Mesenchymal stem cell (in vitro differentiated cells and primary cell): ENCODE data around the gene SLC25A29.

Experiments
- DNase-seq: peaks from one replicate; pipeline ENCODE4 v3.0.0-alpha.2; 2013
- H2AFZ ChIP-seq: one replicate; pipeline ENCODE4 v1.6.1; 2013; ENCODE audit warnings: low read depth, mild to moderate bottlenecking, control low read depth, inconsistent platforms, low read length, moderate library complexity
- H2AK5ac ChIP-seq: 2 replicates; pipeline ENCODE4 v1.6.1; 2013; ENCODE audit warnings: low read length, moderate library complexity, mild to moderate bottlenecking, inconsistent platforms; ENCODE audit not compliant: severe bottlenecking
- H2BK120ac ChIP-seq: one replicate; pipeline ENCODE4 v1.6.1; 2013; ENCODE audit warnings: low read depth, mild to moderate bottlenecking, inconsistent platforms, low read length, moderate library complexity
- H2BK12ac ChIP-seq, 2 experiments: one replicate each; pipeline ENCODE4 v1.6.1; 2013; ENCODE audit warnings: inconsistent platforms in 2 of 2, low read length in 2 of 2, mild to moderate bottlenecking in 2 of 2, moderate library complexity in 2 of 2, control low read depth in 1 of 2
- H2BK15ac ChIP-seq: one replicate; pipeline ENCODE4 v1.6.1; 2013; ENCODE audit warnings: mild to moderate bottlenecking, low read depth, inconsistent platforms; ENCODE audit not compliant: poor library complexity, severe bottlenecking
- H2BK5ac ChIP-seq: 2 replicates; pipeline ENCODE4 v1.6.1; 2013; ENCODE audit warnings: low read depth, mild to moderate bottlenecking, low read length, control low read depth, inconsistent platforms; ENCODE audit not compliant: poor library complexity, severe bottlenecking
- H3K14ac ChIP-seq, 2 experiments: one replicate each; pipeline ENCODE4 v1.6.1; 2013; ENCODE audit warnings: inconsistent platforms in 2 of 2, low read length in 2 of 2, control low read depth in 1 of 2, mild to moderate bottlenecking in 1 of 2, moderate library complexity in 1 of 2
- H3K18ac ChIP-seq, 2 experiments: one replicate each; pipeline ENCODE4 v1.6.1; 2013; ENCODE audit warnings: inconsistent platforms in 2 of 2, low read length in 2 of 2, control low read depth in 1 of 2, low read depth in 1 of 2, mild to moderate bottlenecking in 1 of 2
- H3K23ac ChIP-seq, 2 experiments: one replicate each; pipeline ENCODE4 v1.6.1; 2013; ENCODE audit warnings: inconsistent platforms in 2 of 2, low read length in 2 of 2, mild to moderate bottlenecking in 2 of 2, moderate library complexity in 2 of 2, control low read depth in 1 of 2
- H3K27ac ChIP-seq: 2 replicates; pipeline ENCODE4 v1.5.1; 2013; ENCODE audit warnings: mild to moderate bottlenecking, moderate library complexity, low read length, control low read depth, inconsistent platforms; ENCODE audit not compliant: poor library complexity, severe bottlenecking
- H3K27me3 ChIP-seq, 2 experiments: 2 replicates each; pipeline versions ENCODE4 v1.6.1 to v1.7.0; 2013; ENCODE audit warnings: low read length in 2 of 2, mild to moderate bottlenecking in 2 of 2, moderate library complexity in 2 of 2, control low read depth in 1 of 2, inconsistent platforms in 1 of 2; ENCODE audit not compliant: control insufficient read depth in 1 of 2, insufficient read depth in 1 of 2
- H3K36me3 ChIP-seq, 2 experiments: 2 replicates each; pipeline versions ENCODE4 v1.6.1 to v1.7.0; 2013; ENCODE audit warnings: low read length in 2 of 2, control low read depth in 1 of 2, inconsistent platforms in 1 of 2, low read depth in 1 of 2, mild to moderate bottlenecking in 1 of 2; ENCODE audit not compliant: insufficient read depth in 2 of 2, control insufficient read depth in 1 of 2
- H3K4ac ChIP-seq, 2 experiments: one replicate each; pipeline ENCODE4 v1.6.1; 2013; ENCODE audit warnings: inconsistent platforms in 2 of 2, low read length in 2 of 2, mild to moderate bottlenecking in 2 of 2, moderate library complexity in 2 of 2, control low read depth in 1 of 2, low read depth in 1 of 2
- H3K4me1 ChIP-seq: 2 replicates; pipeline ENCODE4 v1.6.1; 2013; ENCODE audit warnings: low read depth, low read length, control low read depth; ENCODE audit not compliant: control insufficient read depth, insufficient read depth
- H3K4me2 ChIP-seq: 2 replicates; pipeline ENCODE4 v1.6.1; 2013; ENCODE audit warnings: low read length, mild to moderate bottlenecking, inconsistent platforms; ENCODE audit not compliant: poor library complexity, severe bottlenecking
- H3K4me3 ChIP-seq, 2 experiments: 2 replicates each; pipeline versions ENCODE4 v1.5.1 to v1.7.0; 2013; ENCODE audit warnings: low read length in 2 of 2, mild to moderate bottlenecking in 2 of 2, control low read depth in 1 of 2, low read depth in 1 of 2; ENCODE audit not compliant: insufficient read depth in 1 of 2
- H3K79me1 ChIP-seq: replicated peaks from 2 replicates; pipeline ENCODE4 v1.6.1; 2013; ENCODE audit warnings: mild to moderate bottlenecking, control low read depth, low read length, inconsistent platforms; ENCODE audit not compliant: poor library complexity, severe bottlenecking
- H3K9ac ChIP-seq: 2 replicates; pipeline ENCODE4 v1.7.0; 2013; ENCODE audit warnings: mild to moderate bottlenecking, low read length, moderate library complexity
- H3K9me3 ChIP-seq: 2 replicates; pipeline ENCODE4 v1.7.0; 2013; ENCODE audit warnings: mild to moderate bottlenecking, low read length; ENCODE audit not compliant: control insufficient read depth
- H4K8ac ChIP-seq: one replicate; pipeline ENCODE4 v1.6.1; 2013; ENCODE audit warnings: inconsistent platforms, mild to moderate bottlenecking, low read length, moderate library complexity
- H4K91ac ChIP-seq: one replicate; pipeline ENCODE4 v1.6.1; 2013; ENCODE audit warnings: mild to moderate bottlenecking, low read length, inconsistent platforms
- WGBS: methylation state at CpG from one replicate; pipeline ENCODE4 v1.1.7; 2013; ENCODE audit warnings: mixed read lengths; 5-methylcytosine and 5-hydroxymethylcytosine counted together

Gene SLC25A29

DNA sequence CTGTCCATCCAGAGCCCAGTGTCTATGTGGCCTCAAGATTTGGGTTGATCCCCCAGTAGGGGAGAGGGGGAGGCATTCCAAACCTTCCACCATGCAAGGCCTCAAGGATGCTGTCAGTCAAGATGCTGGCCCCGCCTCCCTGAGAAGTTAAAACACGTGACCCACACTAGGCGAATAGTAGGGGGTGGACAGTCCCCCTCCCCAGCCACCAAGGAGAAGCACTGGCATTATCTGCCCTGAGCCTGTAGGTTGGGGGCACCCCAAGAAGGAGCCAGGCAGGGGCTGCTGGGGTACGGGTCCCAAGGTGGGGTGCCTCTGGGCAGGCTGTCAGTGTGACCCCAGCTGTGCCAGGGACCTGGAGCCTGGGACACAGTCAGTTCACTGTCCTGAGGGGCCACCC is 2.3 kb downstream of the SLC25A29 start:
- no peak overlapping the region for H2AK5ac ChIP-seq
- H2BK15ac ChIP-seq: no peak overlapping the region
- no peaks in the 10 kb centered on the region for H3K27me3 ChIP-seq
- no peak overlapping the region for H2BK5ac ChIP-seq
- no peak overlapping the region for H3K4me3 ChIP-seq
- 83% methylated on average over 4 of the region's 4 CpGs for WGBS
- H2AFZ ChIP-seq: no peak overlapping the region
- no peak overlapping the region for H3K23ac ChIP-seq
- no peak overlapping the region for H2BK120ac ChIP-seq
- peaks cover 47% of the 10 kb centered on the region for H3K79me1 ChIP-seq
- no peak overlapping the region for H2BK12ac ChIP-seq
- no peak overlapping the region for H3K14ac ChIP-seq
- H4K91ac ChIP-seq: no peak overlapping the region
- peaks cover 33% of the 10 kb centered on the region for H3K4me1 ChIP-seq
- no peak overlapping the region for H3K27ac ChIP-seq
- no peak overlapping the region for H3K18ac ChIP-seq
- H3K36me3 ChIP-seq: peaks cover under 1 to 18% of the 10 kb centered on the region in 2 experiments
- DNase-seq: no peak
- H4K8ac ChIP-seq: no peak overlapping the region
- H3K9me3 ChIP-seq: no peaks in the 10 kb centered on the region
- H3K4me2 ChIP-seq: no peak overlapping the region
- H3K4ac ChIP-seq: no peak overlapping the region
- no peak overlapping the region for H3K9ac ChIP-seq

DNA sequence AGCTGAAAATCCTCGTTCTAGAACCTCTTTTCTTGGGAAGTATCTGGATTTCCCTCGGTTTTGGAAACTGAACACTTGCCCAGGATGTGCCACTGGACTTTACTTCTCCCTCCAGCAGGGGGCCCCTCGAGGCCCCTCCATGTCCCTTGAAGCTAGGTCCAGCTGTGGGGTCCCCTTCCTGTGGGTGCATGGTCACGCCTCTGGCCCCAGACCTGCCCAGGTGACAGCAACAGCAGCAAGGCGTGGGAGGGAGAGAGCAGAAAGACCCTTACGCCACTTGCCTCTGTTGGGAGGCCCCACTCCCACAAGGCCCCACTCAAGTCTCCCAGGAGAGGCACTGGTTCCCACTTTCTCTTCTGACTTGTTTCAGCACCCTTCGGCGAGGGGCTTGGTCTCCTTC is 3.1 kb downstream of the SLC25A29 start:
- no peak overlapping the region for H3K18ac ChIP-seq
- no peak overlapping the region for H3K23ac ChIP-seq
- no peak overlapping the region for H3K27ac ChIP-seq
- peaks cover 8 to 25% of the 10 kb centered on the region in 2 experiments for H3K36me3 ChIP-seq
- no peak overlapping the region for H3K4me2 ChIP-seq
- H2BK15ac ChIP-seq: no peak overlapping the region
- H2BK120ac ChIP-seq: no peak overlapping the region
- no peak overlapping the region for H3K4me3 ChIP-seq
- no peaks in the 10 kb centered on the region for H3K27me3 ChIP-seq
- H2BK12ac ChIP-seq: no peak overlapping the region
- no peaks in the 10 kb centered on the region for H3K9me3 ChIP-seq
- no peak overlapping the region for H3K4ac ChIP-seq
- WGBS: 87% methylated on average over 8 of the region's 8 CpGs
- H3K4me1 ChIP-seq: peaks cover 36% of the 10 kb centered on the region
- no peak overlapping the region for H4K91ac ChIP-seq
- no peak overlapping the region for H2AK5ac ChIP-seq
- DNase-seq: peak; percentile 38
- no peak overlapping the region for H2AFZ ChIP-seq
- H3K9ac ChIP-seq: no peak overlapping the region
- peak overlapping the region; percentile 7 for H4K8ac ChIP-seq
- H3K79me1 ChIP-seq: peaks cover 50% of the 10 kb centered on the region
- no peak overlapping the region for H2BK5ac ChIP-seq
- no peak overlapping the region for H3K14ac ChIP-seq

DNA sequence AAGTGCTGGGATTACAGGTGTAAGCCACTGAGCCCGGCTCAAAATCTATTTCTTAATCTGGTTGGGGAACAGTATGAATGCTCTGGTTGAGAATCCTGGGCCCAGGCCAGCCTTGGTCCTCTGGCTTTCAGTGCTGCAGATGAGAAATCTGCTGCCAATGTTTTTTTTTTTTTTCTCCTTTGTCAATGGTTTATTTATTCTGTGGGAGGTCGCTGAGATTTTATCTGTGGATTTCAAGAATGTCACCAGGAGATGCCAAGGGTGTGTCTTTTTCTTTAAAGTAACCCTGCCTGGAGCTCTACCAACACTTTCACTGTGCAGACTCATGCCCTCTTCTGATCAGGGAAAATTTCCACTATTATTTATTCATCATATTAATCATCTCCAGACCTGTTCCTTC is 3.6 kb downstream of the SLC25A29 start:
- 96% methylated on average over 1 of the region's 2 CpGs for WGBS
- no peak overlapping the region for H2BK12ac ChIP-seq
- no peak overlapping the region for H3K14ac ChIP-seq
- H3K36me3 ChIP-seq: peaks cover 9 to 30% of the 10 kb centered on the region in 2 experiments
- no peak overlapping the region for H3K4me3 ChIP-seq
- H3K4ac ChIP-seq: no peak overlapping the region
- H4K91ac ChIP-seq: no peak overlapping the region
- H2BK5ac ChIP-seq: no peak overlapping the region
- no peak overlapping the region for H4K8ac ChIP-seq
- DNase-seq: no peak
- H2BK15ac ChIP-seq: no peak overlapping the region
- no peak overlapping the region for H2AK5ac ChIP-seq
- no peaks in the 10 kb centered on the region for H3K9me3 ChIP-seq
- H3K4me1 ChIP-seq: peaks cover 31% of the 10 kb centered on the region
- H3K27ac ChIP-seq: no peak overlapping the region
- no peak overlapping the region for H3K9ac ChIP-seq
- no peak overlapping the region for H3K4me2 ChIP-seq
- H3K27me3 ChIP-seq: no peaks in the 10 kb centered on the region
- H3K18ac ChIP-seq: no peak overlapping the region
- no peak overlapping the region for H2AFZ ChIP-seq
- peaks cover 49% of the 10 kb centered on the region for H3K79me1 ChIP-seq
- no peak overlapping the region for H2BK120ac ChIP-seq
- no peak overlapping the region for H3K23ac ChIP-seq

DNA sequence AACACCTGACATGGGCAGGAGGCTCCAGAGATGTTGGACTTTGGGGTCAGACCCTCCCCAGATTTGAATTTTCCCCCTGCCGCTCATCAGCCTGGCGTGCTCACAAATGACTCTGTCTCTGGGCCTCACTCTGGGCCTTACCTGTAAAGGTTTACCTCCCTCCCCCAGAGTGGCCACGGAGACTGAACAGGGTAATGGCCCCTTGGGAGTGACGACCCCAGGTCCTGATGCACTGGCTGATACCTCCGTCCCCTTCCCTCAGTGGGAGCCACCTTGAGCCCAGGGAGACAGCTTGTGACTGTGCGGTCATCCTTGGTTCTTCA is 7.0 kb downstream of the SLC25A29 start:
- H2BK12ac ChIP-seq: no peak overlapping the region
- no peak overlapping the region for H2BK15ac ChIP-seq
- H3K4ac ChIP-seq: no peak overlapping the region
- no peak overlapping the region for H3K23ac ChIP-seq
- H4K91ac ChIP-seq: no peak overlapping the region
- no peak overlapping the region for H2BK5ac ChIP-seq
- peaks cover 19% of the 10 kb centered on the region for H3K4me1 ChIP-seq
- peaks cover 9 to 50% of the 10 kb centered on the region in 2 experiments for H3K36me3 ChIP-seq
- no peak overlapping the region for H3K14ac ChIP-seq
- H3K18ac ChIP-seq: no peak overlapping the region
- no peak overlapping the region for H4K8ac ChIP-seq
- no peak overlapping the region for H3K27ac ChIP-seq
- no peak overlapping the region for H3K4me2 ChIP-seq
- H2AK5ac ChIP-seq: no peak overlapping the region
- H3K79me1 ChIP-seq: peaks cover 52% of the 10 kb centered on the region
- no peaks in the 10 kb centered on the region for H3K27me3 ChIP-seq
- H3K9ac ChIP-seq: no peak overlapping the region
- no peak for DNase-seq
- H3K9me3 ChIP-seq: no peaks in the 10 kb centered on the region
- H3K4me3 ChIP-seq: no peak overlapping the region
- WGBS: 95% methylated on average over 6 of the region's 6 CpGs
- H2BK120ac ChIP-seq: no peak overlapping the region
- H2AFZ ChIP-seq: no peak overlapping the region
